IPS-20b (cell line): Measurements from ENCODE around the gene GTF3C5.

ENCODE experiments used
- H3K27ac ChIP-seq: one replicate; pipeline ENCODE4 v1.5.1; 2013; ENCODE audit warnings: low read length
- H3K27me3 ChIP-seq: 2 replicates; pipeline ENCODE4 v1.6.1; 2013; ENCODE audit warnings: mild to moderate bottlenecking, low read length, inconsistent platforms; ENCODE audit not compliant: insufficient read depth
- H3K36me3 ChIP-seq: 2 replicates; pipeline ENCODE4 v1.6.1; 2013; ENCODE audit warnings: low read depth, mild to moderate bottlenecking, inconsistent platforms, low read length, moderate library complexity; ENCODE audit not compliant: insufficient read depth
- H3K4me1 ChIP-seq: 2 replicates; pipeline ENCODE4 v1.6.1; 2013; ENCODE audit warnings: mild to moderate bottlenecking, control low read depth, inconsistent platforms, low read length, moderate library complexity; ENCODE audit not compliant: insufficient read depth
- H3K4me3 ChIP-seq: 2 replicates; pipeline ENCODE4 v1.5.1; 2013; ENCODE audit warnings: mild to moderate bottlenecking, low read length, inconsistent platforms
- H3K9ac ChIP-seq: 2 replicates; pipeline ENCODE4 v1.6.1; 2013; ENCODE audit warnings: low read depth, mild to moderate bottlenecking, inconsistent platforms, low read length, moderate library complexity
- H3K9me3 ChIP-seq: 2 replicates; pipeline ENCODE4 v1.6.1; 2013; ENCODE audit warnings: mild to moderate bottlenecking, low read depth, low read length, inconsistent platforms; ENCODE audit not compliant: insufficient read depth

GTF3C5 gene

DNA sequence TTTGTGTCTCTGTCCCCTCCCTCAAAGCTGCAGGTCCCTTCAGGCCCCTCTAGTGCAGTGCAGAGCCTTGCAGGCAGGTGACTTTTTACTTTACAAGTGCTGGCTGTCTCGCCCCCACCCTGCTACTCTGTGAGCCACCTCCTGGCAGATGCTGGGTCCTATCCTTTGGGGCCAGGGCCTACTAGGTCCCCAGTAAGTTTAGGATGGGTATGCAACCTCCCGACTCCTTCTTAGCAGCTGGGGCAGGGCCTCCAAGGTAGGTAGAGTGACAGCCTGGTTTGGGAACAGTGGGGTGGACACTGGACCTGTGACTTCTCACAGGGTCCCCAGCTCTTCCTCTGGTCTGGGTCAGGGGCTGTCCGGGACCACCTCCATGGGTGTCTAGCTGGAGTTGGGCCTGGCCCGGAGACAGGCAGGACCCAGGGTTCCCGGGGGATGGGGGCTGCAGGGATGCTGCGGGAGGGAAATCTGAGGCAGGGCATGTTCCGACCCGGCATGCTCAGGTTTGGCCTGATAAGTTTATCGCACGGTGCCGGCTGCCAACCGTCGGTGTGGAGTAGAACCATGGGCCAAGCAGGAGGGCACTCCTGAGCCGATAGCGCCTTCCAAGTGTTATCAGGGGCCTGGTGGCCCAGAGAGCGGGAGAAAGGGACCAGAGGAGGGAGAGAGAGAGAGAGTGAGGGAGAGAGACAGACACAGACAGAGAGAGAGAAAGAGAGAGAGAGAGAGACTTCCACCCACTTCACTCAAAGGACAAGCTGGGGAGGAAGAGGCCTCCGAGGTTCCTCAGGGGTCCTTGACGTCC is 31.8 kb upstream of the GTF3C5 start:
- Histone ChIP-seq H3K36me3 (no peaks in the 10 kb centered on the region), H3K9me3 (no peaks in the 10 kb centered on the region), H3K27ac (no peak overlapping the region), H3K9ac (no peak overlapping the region), H3K4me1 (peaks cover 26% of the 10 kb centered on the region), H3K27me3 (peaks cover 26% of the 10 kb centered on the region), H3K4me3 (no peak overlapping the region)

DNA sequence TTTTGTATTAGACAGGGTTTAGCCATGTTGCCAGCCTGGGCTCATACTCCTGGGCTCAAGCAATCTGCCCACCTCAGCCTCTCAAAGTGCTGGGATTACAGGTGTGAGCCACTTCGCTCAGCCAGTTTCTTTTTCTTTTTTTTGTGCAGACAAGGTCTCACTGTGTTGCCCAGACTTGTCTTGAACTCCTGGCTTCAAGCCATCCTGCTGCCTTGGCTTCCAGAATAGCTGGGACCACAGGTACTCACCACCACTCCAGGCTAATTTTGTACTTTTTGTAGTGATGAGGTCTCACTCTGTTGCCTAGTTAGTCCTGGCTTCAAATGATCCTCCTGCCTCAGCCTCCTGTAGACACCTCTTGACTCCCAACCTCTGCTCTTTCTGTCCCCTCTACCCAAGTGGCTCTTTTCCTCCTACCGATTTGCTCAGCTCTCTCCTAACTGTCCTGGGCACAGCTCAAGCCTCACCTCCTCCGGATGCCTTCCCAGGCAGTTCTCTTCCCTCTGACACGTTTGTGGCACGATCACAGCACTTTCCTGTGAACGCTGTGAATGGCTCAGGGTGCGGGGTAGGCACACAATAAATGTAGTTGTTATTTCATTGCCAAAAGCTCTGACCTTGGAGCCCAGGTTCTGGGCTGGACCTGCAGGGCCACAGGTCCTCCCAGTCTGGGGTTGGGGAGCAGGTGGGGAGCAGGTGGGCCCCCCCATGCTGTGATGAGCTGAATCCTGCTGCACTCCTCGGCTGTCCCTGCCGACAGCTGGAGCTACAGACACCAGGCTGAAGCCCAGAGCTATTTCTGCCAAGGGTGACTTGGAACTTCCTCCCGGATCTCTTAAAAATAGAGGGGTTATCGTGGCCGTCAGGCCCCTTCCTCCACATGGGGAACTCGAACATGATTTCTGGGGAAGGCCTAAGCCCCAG is 28.4 kb upstream of the GTF3C5 start:
- H3K27me3 ChIP-seq, result peaks cover 32% of the 10 kb centered on the region
- peaks cover 25% of the 10 kb centered on the region; the same call in 1 of the 2 replicates for H3K4me1 ChIP-seq
- H3K36me3 ChIP-seq, result no peaks in the 10 kb centered on the region
- no peak overlapping the region for H3K4me3 ChIP-seq
- no peak overlapping the region for H3K9ac ChIP-seq
- no peaks in the 10 kb centered on the region for H3K9me3 ChIP-seq
- no peak overlapping the region for H3K27ac ChIP-seq

DNA sequence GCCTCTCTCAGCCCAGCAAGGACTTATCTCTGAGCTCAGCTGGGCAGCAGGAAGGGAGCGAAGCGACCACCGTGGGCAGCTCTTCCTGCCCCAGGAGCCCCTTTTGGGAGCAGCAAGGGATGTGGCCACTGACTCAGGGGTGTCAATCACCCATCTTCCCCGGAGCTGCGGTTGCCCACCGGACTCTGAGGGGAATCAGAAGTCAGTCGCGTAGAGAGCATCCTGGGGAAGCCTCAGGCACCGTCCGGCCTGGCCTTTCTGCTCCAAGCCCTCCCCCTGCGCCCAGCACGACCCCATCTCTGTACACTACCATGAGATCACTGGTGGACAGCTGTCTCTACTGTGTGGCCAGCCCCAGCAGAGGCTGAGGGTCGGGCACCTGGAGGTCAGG is 27.7 kb upstream of the GTF3C5 start:
- Histone ChIP-seq H3K9me3 (no peaks in the 10 kb centered on the region), H3K27me3 (peaks cover 32% of the 10 kb centered on the region), H3K36me3 (no peaks in the 10 kb centered on the region), H3K27ac (no peak overlapping the region), H3K4me3 (peak overlapping the region; percentile 41; the same call in 1 of the 2 replicates), H3K4me1 (peaks cover 25% of the 10 kb centered on the region; the same call in 1 of the 2 replicates), H3K9ac (no peak overlapping the region)

DNA sequence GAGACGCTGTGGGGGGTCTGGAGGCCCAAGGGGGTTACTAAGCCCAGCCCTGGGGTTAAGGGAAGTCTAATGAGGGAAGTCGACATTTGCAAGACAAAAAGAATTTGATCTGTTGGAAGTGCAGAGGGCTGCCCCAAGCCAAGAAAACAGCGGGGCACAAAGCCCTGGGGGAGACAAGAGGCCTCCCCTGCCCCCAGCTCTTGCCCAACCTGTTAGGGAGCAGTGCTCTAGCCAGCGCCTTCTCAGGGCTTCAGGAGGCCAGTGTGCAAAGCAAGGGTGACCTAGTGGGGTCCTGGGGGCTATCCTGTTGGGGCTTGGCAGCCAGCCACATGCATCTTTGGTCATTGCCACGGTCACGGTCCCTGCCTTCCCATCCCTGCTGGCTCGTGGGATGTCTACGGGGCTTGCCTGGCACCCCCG is 27.1 kb upstream of the GTF3C5 start:
- H3K4me3 ChIP-seq, result peak overlapping the region; percentile 41; the same call in 1 of the 2 replicates
- H3K9me3 ChIP-seq, result no peaks in the 10 kb centered on the region
- H3K27ac ChIP-seq, result no peak overlapping the region
- peaks cover 32% of the 10 kb centered on the region for H3K27me3 ChIP-seq
- peaks cover 25% of the 10 kb centered on the region; the same call in 1 of the 2 replicates for H3K4me1 ChIP-seq
- H3K36me3 ChIP-seq, result no peaks in the 10 kb centered on the region
- H3K9ac ChIP-seq, result peak overlapping the region; percentile 21; the same call in 1 of the 2 replicates

DNA sequence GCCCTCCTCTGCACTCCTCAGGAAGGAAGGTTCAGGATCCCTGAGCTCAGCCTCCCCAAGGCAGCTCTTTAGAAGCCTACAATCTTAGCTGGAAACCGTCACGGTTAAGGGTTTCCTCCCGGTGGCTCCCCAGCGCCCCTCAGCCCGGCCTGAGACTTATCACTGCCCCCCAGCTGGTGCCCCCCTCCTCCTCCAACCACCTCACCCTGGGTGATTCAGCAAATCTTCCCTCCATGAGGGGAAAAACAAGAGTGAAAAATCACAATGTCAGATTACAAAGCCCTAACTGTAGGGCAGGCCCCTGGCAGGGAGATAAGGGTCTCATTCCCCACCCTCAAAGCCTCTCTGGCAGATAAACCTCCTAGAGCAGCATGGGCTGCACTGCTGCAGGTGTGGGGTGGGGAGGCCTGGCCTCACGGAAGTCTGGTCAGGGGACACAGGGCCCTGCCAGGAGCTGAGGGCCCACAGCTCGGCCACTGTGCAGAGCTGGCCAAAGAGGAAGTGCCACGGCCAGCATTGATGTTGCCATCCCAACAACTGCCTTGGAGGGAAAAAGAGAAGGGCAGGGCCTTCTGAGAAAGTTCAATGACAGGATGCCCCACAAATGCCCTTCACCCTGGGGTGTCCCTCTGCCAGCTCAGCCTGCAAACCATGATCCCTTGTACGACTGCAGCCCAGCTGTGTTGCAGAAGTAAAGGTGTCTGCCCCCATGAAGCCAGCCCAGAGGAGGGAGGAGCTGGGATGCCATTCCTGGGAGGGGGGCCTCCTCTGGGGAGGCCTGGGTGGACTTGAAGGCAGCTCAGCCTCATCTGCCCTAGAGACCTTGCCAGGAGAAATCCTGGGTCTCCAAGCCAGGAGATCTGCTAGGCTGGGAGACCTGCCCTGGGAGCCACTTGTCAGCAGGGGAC is 26.5 kb upstream of the GTF3C5 start:
- Histone ChIP-seq H3K9me3 (no peaks in the 10 kb centered on the region), H3K4me1 (peaks cover 25% of the 10 kb centered on the region; the same call in 1 of the 2 replicates), H3K27me3 (peaks cover 32% of the 10 kb centered on the region), H3K27ac (no peak overlapping the region), H3K4me3 (peak overlapping the region; percentile 41; the same call in 1 of the 2 replicates), H3K9ac (peak overlapping the region; percentile 21; the same call in 1 of the 2 replicates), H3K36me3 (no peaks in the 10 kb centered on the region)

DNA sequence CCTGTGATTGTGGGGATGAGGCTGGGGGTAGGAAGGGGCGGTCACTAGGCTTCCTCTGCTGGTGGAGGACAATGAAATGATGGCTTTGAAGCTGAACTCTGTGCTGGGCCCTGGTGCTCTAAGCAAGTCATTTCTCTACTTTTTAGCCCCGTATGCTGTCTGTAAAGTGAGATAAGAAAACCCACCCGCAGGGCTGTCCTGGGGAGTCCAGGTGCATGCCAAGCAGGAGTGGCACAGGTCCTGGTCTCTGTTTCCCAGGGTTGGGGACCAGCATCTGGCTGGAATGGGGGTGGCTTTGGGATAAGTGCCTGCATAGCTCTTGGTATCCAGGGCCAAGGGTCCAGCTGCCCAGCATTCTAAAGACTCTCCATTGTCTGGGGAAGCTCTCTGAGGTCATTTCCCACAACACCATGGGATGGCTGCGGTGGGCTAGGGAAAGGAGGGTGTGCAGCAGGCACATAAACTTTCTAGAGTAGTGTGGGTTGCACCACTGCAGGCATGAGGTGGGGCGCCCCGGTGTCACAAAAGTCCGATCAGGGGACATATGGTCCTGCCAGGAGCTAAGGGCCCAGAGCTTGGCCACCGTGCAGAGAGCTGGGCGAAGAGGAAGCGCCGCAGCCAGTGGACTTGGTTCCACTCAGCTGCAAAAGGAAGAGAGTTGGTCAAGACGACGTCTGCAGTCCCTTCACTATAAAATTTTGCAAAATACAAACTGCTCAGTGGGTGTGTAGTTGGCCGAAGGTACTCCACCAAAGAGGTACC is 25.6 kb upstream of the GTF3C5 start:
- no peaks in the 10 kb centered on the region for H3K9me3 ChIP-seq
- H3K4me1 ChIP-seq, result peaks cover 25% of the 10 kb centered on the region; the same call in 1 of the 2 replicates
- H3K27me3 ChIP-seq, result peaks cover 27% of the 10 kb centered on the region
- no peak overlapping the region for H3K4me3 ChIP-seq
- no peaks in the 10 kb centered on the region for H3K36me3 ChIP-seq
- H3K27ac ChIP-seq, result no peak overlapping the region
- no peak overlapping the region for H3K9ac ChIP-seq

DNA sequence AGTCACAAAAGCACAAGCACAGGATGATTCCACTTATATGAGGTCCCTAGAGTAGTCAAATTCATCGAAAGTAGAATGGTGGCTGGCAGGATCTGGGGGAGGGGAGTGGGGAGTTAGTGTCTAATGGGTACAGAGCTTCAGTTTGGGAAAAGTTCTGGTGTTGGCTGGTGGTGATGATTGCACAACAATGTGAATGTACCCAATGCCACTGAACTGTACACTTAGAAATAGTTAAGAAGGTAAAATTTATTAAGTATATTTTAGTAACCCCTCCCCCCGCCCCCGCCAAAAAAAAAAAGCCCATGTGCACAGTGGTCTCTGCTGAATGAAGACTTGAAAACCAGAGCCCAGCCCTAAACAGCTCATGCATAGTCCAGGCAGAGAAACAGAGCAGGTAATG is 24.8 kb upstream of the GTF3C5 start:
- H3K4me1 ChIP-seq, result peaks cover 25% of the 10 kb centered on the region; the same call in 1 of the 2 replicates

GRCh38 chr9:133006731-133007352 is 24.0 kb upstream of the GTF3C5 start:
- Histone ChIP-seq H3K27me3 (peaks cover 23% of the 10 kb centered on the region), H3K9ac (no peak overlapping the region), H3K27ac (no peak overlapping the region), H3K36me3 (no peaks in the 10 kb centered on the region), H3K9me3 (no peaks in the 10 kb centered on the region), H3K4me1 (peaks cover 25% of the 10 kb centered on the region; the same call in 1 of the 2 replicates), H3K4me3 (no peak overlapping the region)

More for the DNA sequence above, 24.8 kb upstream of the GTF3C5 start:
- Histone ChIP-seq H3K9ac (no peak overlapping the region), H3K27me3 (peaks cover 25% of the 10 kb centered on the region), H3K4me3 (no peak overlapping the region), H3K27ac (no peak overlapping the region), H3K9me3 (no peaks in the 10 kb centered on the region), H3K36me3 (no peaks in the 10 kb centered on the region)

DNA sequence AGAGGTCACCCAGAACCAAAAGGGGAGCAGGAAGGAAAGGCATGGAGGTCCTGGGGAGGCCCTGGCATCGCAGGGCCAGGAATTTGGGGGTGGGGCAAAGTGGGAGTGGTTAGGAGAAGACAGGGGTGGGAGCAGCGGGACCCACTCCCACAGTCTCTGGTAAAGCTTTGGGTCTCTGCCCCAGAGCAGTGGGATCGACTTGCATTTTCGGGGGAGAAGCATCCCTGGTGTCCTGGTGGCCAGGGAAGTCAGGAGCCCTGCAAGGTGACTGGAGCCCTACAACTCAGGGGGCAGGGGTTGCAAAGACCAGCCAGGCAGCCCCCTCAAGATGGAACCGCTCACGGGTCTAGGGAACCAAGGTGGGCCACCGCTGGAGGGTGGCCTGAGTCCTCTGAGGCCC is 22.4 kb upstream of the GTF3C5 start:
- Histone ChIP-seq H3K36me3 (no peaks in the 10 kb centered on the region), H3K4me3 (no peak overlapping the region), H3K27ac (no peak overlapping the region), H3K27me3 (peaks cover 7% of the 10 kb centered on the region; the same call in 1 of the 2 replicates), H3K9me3 (no peaks in the 10 kb centered on the region), H3K9ac (no peak overlapping the region), H3K4me1 (peaks cover 13% of the 10 kb centered on the region; the same call in 1 of the 2 replicates)

DNA sequence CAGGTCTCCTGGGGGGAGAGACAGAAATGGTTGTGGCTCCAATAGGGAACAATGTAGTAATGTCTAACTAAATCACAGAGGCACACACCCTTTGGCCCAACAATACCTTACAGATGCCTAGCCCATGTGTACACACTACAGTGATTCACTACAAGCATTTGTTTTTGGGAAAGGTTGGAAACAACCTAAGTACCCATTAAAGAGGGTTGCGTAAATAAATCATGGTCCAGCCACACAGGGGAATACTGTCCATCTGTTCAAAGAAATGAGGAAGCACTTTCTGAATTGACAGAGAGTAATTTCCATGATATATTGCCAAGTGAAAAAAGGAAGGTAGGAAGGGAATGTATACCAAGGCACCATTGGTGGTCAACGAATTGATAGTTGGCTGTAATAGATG is 22.0 kb upstream of the GTF3C5 start:
- Histone ChIP-seq H3K4me1 (peaks cover 10% of the 10 kb centered on the region; the same call in 1 of the 2 replicates), H3K4me3 (no peak overlapping the region), H3K27ac (no peak overlapping the region), H3K27me3 (peaks cover 6% of the 10 kb centered on the region; the same call in 1 of the 2 replicates), H3K9me3 (no peaks in the 10 kb centered on the region), H3K9ac (no peak overlapping the region), H3K36me3 (no peaks in the 10 kb centered on the region)
